Measurements from ENCODE around the gene MLX.
A peak's percentile ranks its signal among the peaks of the same experiment; 100 is the strongest.

MLX gene

GRCh38 chr17:42566883-42567573 lies at the start of gene MLX:
MLX (plus strand) TSS chr17:42567100; CDS start chr17:42567125, 25 bp downstream.
- peak; percentile 85 for DNase-seq

DNA sequence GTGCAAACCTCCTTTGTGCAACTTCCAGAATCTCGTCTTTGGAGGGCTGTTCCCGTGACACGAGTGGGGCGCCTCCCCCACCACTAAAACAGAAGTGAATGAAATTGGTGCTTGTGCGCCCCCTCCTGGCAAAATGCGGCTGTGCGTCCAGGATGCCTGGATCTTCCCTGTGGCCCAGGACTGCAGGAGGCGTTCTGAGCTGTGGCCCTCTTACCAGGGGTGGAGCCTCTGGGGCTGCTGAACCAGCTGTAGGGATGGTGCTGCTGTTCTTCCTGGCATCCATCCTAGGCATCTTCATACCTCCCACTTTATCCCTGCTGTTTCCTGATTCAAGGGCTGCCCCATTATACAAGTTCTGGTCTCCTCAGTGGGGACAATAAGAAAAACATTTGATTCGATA lies 49.4 kb upstream of the MLX start:
- DNase-seq, result peak; percentile 74

DNA sequence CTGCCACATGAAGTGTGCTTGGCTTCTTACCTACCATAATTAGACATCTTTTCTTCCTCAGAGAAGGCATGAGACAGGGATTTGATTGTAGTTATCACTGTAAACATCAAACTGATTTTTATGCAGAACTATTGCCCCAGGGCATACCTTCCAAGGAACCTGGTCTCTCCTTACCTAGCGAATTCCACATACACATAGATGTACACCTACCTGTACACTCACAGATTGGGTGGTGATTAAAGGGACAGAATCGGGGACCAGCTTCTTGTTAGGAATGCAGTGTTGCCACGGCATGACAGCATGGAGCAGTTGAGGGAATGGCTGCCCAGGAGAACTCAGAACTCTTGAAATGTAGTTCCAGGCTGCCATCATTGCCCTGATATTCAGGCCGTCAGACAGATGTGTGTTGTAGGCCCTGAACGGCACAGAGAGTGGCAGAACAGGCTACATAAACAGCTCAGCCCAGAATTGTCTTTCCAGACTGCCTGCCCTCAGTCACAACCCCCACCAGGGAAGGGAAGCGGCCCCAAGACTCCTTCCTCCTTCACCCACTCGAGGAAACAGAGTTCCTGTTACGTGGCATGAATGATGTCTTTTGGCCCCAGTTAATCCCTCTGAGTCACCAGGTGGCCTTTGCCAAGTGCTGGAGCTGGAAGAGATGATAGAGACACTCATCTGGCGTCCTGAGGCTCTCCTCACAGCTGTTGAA lies 48.7 kb upstream of the MLX start:
- no peak for DNase-seq

GRCh38 chr17:42518755-42519545 lies 48.0 kb upstream of the MLX start:
- no peak for DNase-seq

DNA sequence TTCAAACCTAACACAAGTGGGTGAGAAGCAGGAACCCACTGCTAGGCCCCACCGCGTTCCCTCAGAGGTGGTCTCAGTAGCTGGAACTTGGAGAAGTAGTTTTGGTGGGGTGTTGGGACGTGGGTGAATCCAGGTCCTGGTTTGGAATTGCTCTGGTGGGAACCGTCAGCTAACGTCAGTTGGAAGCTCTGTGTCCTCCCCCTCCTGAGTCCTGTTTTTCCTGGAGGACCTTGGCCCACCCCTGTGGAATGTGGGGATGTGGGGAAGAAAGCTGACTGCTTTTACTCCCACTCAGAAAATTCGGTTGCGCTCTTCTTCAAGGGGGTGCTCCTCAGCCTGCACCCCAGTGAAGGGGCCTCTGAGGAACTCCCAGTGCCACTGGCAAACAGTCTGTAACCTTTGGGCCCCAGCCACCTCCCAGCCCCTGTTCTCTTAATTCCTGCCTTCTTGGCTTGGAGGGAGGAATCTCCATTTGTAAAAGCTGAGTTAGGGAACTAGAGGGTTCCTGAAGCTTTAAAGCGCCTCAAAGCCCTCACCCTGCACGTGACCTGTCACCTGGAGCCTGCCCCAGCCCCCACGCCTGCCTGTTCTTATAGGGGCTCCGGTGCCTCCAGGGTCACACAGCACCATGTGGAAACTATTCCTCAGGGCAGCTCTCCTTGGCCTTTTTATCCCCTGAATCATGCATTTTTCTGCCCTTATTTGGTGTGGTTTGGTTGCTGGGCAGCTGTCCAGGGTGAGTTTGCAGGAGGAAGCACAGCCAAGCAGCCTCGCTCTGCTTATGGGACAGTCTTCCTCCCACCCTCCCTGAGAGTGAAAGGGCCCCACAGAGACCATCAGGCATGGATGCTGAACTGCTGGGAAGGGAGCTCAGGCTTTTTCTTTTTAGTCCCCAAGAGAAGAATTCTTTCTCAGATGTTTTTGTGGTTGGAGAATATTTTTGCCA lies 47.1 kb upstream of the MLX start:
- DNase-seq, result no peak

DNA sequence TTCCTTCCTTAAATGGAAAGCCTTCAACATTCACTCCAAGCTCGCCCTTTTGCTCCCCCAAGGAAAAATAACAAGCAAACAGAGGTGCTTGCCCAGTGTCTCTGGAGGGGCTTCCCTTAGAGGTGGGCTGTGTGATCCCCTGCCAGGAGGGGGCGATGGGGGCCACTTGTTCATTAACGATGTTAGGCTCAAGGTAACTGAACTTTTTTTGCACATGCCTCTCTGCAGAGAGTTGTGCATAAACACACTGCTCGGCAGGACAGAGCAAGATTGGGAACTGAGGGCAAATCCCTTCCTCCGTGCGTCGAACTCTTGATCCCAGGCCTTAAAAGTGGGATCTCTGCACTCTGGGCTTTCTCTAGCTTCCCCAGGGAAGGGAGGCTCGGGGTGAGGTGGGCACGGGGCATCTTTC lies 46.4 kb upstream of the MLX start:
- no peak for DNase-seq

DNA sequence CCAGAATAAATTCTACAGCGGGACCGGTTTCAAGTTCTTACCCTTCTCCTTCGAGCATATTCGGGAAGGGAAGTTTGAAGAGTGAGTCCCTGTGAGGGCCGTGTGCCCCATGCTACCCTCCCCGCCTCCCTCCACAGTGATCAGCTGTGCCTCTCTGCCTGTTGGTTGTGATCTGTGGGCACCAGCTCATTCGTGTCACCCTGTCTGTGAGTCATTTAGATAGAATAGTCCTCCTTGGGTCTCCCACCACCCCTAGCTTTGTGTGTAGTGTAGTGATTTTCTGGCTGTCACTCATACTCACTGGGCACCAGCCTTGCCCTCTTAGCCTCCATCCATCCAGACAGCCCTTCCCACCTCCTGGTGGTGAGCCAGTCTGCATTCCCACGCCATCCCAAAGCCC lies 45.9 kb upstream of the MLX start:
- no peak for DNase-seq

- no peak for DNase-seq
Measured at GRCh38 chr17:42521666-42522262, 45.1 kb upstream of the MLX start.

DNA sequence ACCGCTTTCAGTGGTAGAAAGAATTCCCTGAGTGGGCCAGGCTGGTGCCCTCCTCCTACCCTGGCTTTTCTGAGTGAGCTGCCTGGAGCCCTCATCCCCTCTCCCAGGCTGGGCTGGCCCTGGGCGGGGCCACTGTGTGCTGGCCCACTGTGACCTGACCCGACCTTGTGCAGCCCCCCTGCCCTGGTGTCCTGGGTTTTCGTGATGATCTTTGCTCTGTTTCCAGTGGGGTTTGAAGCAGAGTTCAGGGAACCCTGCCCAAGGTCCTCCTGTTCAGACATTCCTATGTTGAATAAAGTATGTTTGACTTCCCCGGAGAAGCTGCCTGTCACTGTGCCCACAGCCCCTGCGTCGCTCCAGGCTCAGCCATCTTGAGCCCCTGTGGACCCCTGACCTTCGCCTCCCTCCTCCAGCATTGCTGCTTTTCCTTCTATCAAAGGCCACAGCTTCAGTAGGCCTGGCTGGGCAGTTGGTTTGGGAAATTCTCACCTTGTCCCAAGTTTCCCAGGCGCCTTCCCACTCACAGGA lies 44.6 kb upstream of the MLX start:
- DNase-seq, result no peak

DNA sequence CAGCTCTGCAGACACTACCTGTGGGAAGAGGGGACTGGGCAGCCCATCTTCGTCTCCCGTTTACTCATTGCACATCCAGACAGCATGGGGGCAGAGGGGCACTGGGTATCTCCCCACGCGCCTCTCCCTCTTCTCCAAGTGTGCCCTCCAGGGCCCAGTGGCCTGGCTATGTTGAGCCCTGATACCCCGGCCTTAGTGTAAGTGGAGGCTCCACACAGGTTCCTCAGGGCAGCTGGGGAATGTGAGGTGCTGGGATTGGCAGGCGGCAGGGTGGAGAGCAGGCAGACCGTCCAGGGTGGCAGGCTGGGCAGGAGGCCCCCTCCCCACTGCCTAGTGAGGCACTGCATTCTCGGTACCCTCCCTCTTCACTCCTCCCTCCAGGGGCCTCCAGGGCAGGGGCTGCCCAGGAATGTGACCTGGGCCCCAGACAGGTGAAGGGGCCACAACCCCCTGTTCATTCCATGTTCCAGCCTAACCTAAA lies 44.1 kb upstream of the MLX start:
- DNase-seq, result no peak

- DNase-seq, result no peak
Measured at GRCh38 chr17:42525221-42525620, 41.7 kb upstream of the MLX start.

- DNase-seq, result no peak
Measured at GRCh38 chr17:42526031-42526444, 40.9 kb upstream of the MLX start.

GRCh38 chr17:42527932-42528331 lies 39.0 kb upstream of the MLX start:
- DNase-seq, result no peak

DNA sequence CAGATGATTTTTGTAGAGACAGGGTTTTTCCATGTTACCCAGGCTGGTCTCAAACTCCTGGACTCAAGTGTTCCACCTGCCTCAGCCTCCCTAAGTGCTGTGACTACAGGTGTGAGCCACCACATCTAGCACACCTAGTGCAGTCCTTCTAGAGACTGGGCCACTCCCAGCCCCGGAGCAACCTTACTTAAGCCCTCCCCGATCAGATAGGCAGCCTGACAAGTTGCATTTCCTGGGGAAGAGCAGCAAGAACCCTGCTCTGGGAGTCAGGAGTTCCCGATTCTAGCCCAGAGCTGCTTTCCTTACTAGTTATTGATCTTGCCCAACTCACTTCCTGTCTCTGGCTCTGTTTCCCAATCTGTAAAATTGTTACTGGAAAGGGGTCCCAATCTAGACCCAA lies 37.8 kb upstream of the MLX start:
- no peak for DNase-seq

DNA sequence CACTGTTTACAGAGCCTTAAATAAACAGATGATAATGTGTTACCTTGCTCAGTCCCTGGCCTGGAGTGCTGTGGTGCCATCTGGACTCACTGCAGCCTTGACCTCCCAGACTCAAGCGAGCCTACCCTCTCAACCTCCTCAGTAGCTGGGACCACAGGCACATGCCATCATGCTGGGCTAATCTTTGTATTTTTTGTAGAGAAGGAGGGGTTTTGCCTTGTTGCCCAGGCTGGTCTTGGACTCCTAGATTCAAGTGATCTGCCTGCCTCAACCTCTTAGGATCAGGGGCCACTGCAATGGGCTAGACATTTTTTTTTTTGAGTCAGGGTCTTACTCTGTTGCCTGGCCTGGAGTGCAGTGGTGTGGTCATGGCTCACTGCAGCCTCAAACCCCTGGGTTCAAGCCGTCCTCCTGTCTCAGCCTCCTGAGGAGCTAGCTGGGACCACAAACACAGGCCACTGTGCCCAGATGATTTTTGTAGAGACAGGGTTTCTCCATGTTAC lies 35.9 kb upstream of the MLX start:
- no peak for DNase-seq

GRCh38 chr17:42531455-42532354 lies 35.2 kb upstream of the MLX start:
- DNase-seq, result peak; percentile 28

DNA sequence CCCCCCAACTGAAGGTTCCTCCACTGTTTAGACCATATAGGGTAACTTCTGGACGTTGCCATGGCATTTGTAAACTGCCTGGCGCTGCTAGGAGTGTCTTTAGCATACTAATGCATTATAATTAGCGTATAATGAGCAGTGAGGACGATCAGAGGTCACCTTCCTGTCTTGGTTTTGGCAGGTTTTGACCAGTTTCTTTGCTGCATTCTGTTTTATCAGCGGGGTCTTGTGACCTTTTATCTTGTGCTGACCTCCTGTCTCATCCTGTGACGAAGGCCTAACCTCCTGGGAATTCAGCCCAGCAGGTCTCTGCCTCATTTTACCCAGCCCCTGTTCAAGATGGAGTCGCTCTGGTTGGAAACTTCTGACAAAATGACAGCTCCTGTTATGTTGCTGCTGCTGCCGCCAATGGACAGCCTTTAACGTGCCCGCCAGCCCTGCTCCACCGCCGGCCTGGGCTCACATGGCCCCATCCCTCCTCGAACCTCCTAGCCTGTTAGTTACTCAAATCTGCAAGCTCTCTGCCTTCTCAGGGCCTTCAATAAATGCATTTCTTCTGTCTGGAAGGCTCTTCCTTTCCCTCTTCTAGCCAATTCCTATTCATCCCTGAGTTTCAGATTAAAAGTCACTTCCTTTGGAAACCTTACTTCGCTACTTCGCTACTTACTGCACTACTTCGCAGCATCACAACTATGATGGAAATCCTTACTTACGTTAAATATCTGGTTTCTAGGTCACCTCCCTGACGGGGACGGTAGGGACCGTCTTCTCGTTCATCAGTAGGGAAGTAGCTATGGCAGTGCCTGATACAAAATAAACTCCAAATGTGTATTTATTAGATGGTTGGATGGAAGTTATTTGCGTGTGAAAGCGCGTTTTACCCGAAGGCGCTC lies 31.5 kb upstream of the MLX start:
- no peak for DNase-seq

- DNase-seq, result peak; percentile 67
Measured at GRCh38 chr17:42536048-42536371, 30.9 kb upstream of the MLX start, which contains the start of gene NAGLU. NAGLU (plus strand) TSS chr17:42536241; CDS start chr17:42536273, 32 bp downstream.

- DNase-seq, result peak; percentile 51
Measured at GRCh38 chr17:42536372-42537155, 30.3 kb upstream of the MLX start.

Data from activated CD4-positive, alpha-beta T cell treated with anti-CD3 and anti-CD28 coated beads for 1 hour (primary cell).